Measurements from ENCODE around the gene CRYL1.

Gene CRYL1

DNA sequence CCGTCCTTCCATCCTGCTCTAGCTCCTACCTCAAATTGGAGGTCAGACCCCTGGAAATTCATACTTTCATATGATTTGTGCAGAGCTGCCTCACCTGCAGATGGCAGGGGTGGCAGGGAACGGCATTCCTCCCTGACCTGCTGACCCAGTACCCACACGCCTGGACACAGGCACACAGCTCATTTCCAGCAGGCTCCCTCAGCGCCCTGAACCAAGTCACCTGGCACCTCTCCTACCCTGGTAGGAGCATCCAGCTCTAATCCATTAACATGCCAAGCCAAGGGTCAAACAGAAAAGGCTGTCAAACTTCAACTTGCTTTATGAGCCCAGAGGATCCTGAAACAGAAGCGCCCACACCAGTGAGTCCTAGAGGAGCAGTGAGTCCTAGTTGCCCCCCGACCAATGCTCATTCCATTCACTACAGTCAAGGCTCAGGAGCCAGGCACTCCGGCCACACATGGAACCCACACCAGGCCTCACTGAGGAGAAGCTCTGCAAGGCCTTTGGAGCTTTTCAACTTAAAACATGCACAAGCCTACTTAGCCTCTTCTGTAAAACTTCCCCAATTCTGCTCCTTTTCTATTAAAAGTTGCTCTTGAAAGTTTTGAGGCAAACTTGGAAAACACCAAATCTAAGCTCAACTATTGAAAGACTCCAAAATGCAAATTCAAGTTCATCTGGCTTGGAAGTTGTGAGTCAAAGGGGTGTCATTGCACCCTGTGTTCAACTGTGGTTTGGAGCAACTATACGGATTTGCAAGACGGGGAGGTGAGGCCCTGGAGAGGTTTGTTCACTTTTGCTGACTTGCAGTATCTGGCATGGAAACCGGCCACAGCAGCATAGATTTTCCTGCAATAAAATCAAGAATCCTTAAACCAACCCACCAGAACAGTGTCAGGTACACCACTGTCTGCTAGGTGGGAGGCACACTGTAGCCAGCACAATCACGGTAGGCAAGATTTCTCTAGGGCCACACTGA is 96.7 kb downstream of the CRYL1 start:
- H3K4me3 ChIP-seq (ENCODE audit: low read depth, low read length), result no peak overlapping the region

DNA sequence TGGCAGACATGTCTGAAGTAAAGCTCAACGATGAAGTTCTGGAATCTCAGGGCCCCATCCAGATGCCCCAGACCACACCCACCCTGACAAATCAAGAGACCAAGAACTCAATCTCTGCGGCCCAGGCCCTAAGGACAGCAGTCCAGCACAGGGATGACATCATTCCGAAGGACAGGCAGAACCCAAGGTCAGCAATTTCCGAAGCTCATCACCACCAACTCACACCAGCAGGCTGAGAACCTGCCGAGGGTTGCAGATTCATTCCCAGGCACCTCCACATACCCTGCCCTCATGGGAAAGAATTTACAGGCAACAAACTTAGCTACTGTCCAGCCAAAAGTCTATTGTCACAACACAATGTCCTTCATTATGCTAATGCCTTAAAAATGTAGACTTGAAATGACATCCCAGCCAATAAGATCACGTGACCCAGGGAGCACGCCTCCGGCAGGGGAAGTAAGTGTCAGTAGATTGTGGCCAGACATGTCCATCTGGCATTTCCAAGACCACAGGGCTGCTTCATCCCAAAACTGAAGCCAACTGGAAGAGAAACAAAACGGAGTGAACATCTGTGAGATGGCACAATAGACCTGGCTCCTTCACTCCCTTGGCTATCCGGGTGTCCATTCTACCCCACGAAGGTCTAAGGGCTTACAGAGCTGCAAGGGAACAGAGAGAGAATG is 98.8 kb downstream of the CRYL1 start:
- H3K4me3 ChIP-seq (ENCODE audit: low read depth, low read length), result no peak overlapping the region

- H3K4me3 ChIP-seq (ENCODE audit: low read depth, low read length), result no peak overlapping the region
Observed at GRCh38 chr13:20425819-20426219, 99.8 kb downstream of the CRYL1 start.

GRCh38 chr13:20424949-20425348 is 100.7 kb downstream of the CRYL1 start:
- H3K4me3 ChIP-seq (ENCODE audit: low read depth, low read length), result no peak overlapping the region

- no peak overlapping the region for H3K4me3 ChIP-seq (ENCODE audit: low read depth, low read length)
Observed at GRCh38 chr13:20424559-20424852, 101.2 kb downstream of the CRYL1 start.

DNA sequence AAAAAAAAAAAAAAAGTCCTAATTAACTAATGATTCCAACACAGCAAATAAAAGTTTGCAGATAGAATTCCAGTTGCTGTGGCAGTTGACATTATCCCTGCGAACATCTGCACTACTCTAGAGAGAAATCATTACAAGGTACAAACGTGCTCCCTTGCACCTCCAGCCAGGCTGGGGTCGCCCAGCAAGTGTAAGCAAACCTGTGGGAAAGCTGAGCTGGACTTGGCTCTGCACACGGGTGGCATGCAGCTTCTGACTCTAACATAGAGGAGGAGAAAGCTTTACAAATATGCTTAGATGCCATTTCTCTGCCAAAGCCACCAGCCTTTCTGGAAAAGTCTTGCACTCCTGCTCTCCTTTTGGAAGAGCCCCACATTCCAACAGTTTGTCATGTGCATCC is 103.3 kb downstream of the CRYL1 start:
- H3K4me3 ChIP-seq (ENCODE audit: low read depth, low read length), result no peak overlapping the region

DNA sequence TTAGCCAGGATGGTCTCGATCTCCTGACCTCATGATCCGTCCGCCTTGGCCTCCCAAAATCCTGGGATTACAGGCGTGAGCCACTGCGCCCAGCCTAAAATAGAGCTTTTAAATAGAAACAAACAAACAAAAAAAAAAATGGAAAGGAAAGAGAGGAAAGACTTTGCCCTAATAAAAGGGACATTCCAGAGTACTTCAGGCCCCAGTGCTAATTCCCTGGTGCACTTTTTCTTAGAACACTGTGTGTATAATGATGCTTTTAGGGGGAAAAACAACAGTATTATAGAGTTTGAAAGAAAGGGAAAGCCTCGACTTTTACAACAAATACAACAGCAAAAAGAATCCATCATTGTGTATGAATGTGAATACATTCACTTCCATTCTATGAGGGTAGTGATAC is 104.7 kb downstream of the CRYL1 start:
- H3K4me3 ChIP-seq (ENCODE audit: low read depth, low read length), result no peak overlapping the region

- H3K4me3 ChIP-seq (ENCODE audit: low read depth, low read length), result no peak overlapping the region
Observed at GRCh38 chr13:20418953-20419352, 106.7 kb downstream of the CRYL1 start.

DNA sequence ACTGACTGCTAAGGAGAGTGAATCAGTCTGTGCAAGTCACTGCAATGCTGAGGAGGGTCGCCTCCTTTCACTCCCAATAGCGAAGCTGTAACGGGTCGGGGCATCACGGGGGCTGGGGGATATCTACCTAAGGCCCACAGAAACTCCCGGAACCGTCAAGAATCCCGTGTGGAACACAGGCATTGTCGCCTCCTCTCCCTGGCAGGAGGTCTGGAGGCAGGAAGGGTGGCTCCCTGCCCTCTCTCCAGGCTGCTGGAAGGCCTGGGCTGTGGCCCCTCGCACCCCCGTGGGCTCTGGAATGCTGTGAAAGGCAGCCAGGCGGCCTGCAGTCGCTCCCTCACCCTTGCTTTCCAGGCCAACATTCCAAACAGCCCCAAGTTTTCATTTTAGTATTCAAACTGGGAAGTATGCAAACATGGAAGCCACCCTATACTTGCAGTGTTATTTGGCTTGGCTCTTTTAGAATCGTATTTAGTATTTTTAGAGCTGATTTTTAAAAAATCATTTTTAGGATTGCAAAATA is 109.4 kb downstream of the CRYL1 start:
- H3K4me3 ChIP-seq (ENCODE audit: low read depth, low read length), result no peak overlapping the region

DNA sequence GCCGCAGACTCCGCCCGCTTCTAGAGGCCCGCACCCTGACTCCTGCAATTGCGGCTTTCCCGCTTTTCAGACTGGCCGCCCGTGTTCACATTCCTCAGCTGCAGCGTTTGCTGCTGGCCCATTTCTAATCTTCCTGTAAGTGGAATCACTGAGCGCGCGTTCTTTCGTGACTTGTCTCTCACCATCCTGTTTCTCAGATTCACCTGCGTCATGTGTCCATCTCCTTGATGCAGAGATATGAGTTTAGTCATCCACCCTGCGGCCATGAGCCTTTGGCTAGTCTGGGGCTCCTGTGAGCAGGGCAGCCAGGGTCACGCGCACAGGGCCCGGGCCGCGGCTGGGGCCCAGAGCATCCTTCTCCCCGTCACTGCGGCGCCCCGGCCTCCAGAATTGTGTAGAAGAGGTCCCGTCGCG is 110.0 kb downstream of the CRYL1 start:
- H3K4me3 ChIP-seq (ENCODE audit: low read depth, low read length), result no peak overlapping the region

- no peak overlapping the region for H3K4me3 ChIP-seq (ENCODE audit: low read depth, low read length)
Observed at GRCh38 chr13:20415306-20415679, 110.4 kb downstream of the CRYL1 start.

DNA sequence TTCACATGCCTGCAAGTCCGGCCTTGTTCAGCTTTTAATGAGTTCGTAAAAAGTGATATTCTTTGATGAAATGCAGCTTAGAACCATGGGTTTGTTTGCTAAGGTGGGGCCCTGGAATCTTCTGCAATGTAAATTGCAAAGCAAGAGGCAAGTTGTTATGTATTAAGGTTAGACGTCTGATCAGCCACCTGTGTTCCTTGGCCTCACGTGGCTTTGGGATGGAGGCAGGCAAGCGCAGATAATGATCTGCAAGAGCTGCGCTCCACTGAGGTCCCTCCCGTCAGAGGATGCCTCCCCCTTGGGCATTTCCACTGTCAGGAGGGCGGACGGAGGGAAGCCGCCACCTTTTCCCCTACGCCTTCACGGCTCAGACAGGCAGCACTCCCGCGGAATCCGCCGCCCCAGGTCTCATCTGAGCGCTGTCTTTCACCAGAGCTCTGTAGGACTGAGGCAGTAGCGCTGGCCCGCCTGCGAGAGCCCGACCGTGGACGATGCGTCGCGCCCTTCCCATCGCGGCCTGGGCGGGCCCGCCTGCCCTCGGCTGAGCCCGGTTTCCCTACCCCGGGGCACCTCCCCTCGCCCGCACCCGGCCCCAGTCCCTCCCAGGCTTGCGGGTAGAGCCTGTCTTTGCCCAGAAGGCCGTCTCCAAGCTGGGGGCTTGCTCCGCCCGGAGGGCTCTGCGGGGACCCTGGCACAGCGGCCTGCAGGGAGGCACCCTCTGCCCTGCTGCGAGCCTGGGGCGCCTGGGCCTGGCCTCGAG is 110.9 kb downstream of the CRYL1 start:
- no peak overlapping the region for H3K4me3 ChIP-seq (ENCODE audit: low read depth, low read length)

DNA sequence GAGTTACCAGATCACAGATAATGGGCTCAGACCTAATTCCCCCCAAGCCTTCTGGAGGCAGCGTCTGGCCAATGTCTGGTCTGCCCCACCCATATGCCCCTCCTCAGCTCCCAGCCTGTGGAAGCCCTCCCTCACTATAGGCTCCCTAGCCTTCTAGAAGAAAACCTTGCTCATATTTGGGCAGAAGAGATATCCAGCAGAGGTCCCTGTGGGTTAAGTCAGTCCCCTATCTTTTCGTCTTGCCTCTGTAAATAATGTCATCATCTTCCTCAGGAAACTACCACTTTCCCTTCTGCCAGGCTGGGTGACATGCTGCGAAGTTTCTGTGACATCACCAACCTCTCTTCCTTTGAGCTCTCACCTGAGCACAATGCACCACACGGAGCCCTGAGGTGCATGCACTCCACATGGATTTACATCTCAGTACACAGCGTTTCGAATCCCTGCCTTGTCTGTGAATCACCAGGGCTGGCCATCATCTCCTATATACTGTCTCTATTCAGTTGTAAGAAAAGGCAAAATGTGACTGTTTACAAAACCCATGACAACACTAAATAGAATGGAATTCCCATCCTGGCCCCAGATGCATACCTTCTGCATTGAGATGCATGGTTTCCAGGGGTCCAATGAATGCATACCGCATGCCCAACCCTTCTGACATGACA is 112.8 kb downstream of the CRYL1 start:
- H3K4me3 ChIP-seq (ENCODE audit: low read depth, low read length), result no peak overlapping the region

GRCh38 chr13:20411638-20412342 is 113.9 kb downstream of the CRYL1 start:
- no peak overlapping the region for H3K4me3 ChIP-seq (ENCODE audit: low read depth, low read length)

DNA sequence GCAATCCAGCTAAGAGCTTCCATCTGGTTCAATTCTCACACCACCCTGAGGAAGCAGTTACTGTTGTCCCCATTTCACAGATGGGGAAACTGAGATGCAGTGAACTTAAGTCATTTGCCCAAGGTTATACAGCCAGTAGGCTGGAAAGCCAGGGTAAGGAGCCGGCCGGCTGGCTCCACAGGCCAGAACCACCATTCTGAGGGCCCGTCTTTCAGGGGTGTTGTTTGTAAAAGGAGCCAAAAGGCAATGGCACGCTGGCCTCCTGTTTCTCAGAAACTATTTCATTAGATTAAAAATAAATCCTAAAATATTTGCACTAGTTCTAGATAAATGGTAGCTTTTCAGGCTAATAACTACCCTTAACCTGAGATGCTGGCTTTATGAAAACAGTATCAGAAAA is 114.9 kb downstream of the CRYL1 start:
- no peak overlapping the region for H3K4me3 ChIP-seq (ENCODE audit: low read depth, low read length)

- no peak overlapping the region for H3K4me3 ChIP-seq (ENCODE audit: low read depth, low read length)
Observed at GRCh38 chr13:20408181-20408580, 117.5 kb downstream of the CRYL1 start.

GRCh38 chr13:20407759-20408158 is 117.9 kb downstream of the CRYL1 start:
- H3K4me3 ChIP-seq (ENCODE audit: low read depth, low read length), result no peak overlapping the region

DNA sequence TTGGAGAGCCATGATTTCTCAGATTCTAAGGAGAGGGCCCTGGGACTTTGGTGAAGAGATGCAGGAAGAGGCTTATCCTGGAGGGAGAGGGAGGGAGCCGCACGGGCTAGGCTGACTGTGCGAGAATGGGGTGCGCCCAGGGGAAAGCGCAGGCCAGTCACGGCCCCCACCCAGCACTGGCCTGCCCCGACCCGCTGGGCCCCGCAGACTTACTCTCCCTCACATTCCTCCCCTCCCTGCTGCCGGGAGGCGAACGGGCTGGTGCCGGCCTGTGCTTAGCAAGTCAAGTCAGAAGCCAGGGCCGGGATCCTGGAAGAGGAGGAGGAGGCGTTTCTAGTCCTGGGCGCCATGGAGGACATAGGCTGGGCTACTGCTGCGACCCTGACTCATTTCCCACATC is 120.0 kb downstream of the CRYL1 start:
- peak overlapping the region; percentile 22 for H3K4me3 ChIP-seq (ENCODE audit: low read depth, low read length)

DNA sequence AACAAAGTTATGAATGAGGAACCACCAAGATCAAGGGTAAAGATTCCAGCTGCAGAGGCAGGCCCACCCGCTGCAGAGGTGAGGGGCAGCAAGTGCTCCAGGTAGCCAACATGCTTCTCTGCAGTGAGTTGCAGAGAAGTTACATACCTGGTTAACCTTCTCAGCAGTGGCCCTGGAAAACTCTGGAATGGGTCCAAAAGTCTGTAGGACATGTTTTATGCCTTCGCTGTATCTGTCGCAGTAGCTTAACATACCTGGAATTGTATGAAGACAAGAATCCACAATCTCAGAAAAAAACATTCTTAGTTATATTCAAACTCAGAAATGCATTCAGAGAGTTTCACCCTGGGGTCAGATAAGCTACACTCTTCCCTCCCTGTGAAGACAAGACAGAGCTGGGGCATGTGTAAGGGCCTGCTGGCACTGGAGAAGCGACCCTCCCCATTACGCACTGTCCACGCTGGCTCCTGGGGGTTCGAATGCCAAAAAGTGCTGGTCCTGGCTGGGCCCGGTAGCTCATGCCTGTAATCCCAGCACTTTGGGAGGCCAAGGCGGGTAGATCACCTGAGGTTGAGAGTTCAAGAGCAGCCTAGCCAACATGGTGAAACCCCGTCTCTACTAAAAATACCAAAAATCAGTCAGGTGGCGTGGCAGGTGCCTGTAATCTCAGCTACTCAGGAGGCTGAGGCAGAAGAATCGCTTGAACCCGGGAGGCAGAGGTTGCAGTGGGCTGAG is 121.0 kb downstream of the CRYL1 start:
- H3K4me3 ChIP-seq (ENCODE audit: low read depth, low read length), result no peak overlapping the region

- H3K4me3 ChIP-seq (ENCODE audit: low read depth, low read length), result no peak overlapping the region
Observed at GRCh38 chr13:20403826-20404225, 121.8 kb downstream of the CRYL1 start.
